ENCODE measurements around the gene MAST4.
"Not testable (repeated sequence)": the region's sequence is repeated elsewhere in the genome, so short reads cannot be mapped to it uniquely, and the experiment has no call there.

The MAST4 gene

GRCh38 chr5:66810151-66810550, 214.0 kb downstream of the MAST4 start:
- DNase-seq (ENCODE audit: low read depth) = no peak

GRCh38 chr5:66810848-66811261, 214.7 kb downstream of the MAST4 start:
- no peak for DNase-seq (ENCODE audit: low read depth)

GRCh38 chr5:66812291-66812690, 216.1 kb downstream of the MAST4 start:
- DNase-seq (ENCODE audit: low read depth) = no peak

GRCh38 chr5:66813306-66813705, 217.1 kb downstream of the MAST4 start:
- DNase-seq (ENCODE audit: low read depth) = no peak

- peak; percentile 39 for DNase-seq (ENCODE audit: low read depth)
Measured at GRCh38 chr5:66814146-66814991, 218.2 kb downstream of the MAST4 start.

- DNase-seq (ENCODE audit: low read depth) = no peak
Measured at GRCh38 chr5:66818304-66818934, 222.2 kb downstream of the MAST4 start.

- DNase-seq (ENCODE audit: low read depth) = no peak
Measured at GRCh38 chr5:66818935-66819328, 222.7 kb downstream of the MAST4 start.

GRCh38 chr5:66820630-66821207, 224.5 kb downstream of the MAST4 start:
- no peak for DNase-seq (ENCODE audit: low read depth)

GRCh38 chr5:66821688-66822429, 225.7 kb downstream of the MAST4 start:
- DNase-seq (ENCODE audit: low read depth) = no peak

GRCh38 chr5:66822906-66823305, 226.7 kb downstream of the MAST4 start:
- not testable (repeated sequence) for DNase-seq (ENCODE audit: low read depth)

GRCh38 chr5:66824476-66824875, 228.3 kb downstream of the MAST4 start:
- no peak for DNase-seq (ENCODE audit: low read depth)

- no peak for DNase-seq (ENCODE audit: low read depth)
Measured at GRCh38 chr5:66826263-66826662, 230.1 kb downstream of the MAST4 start.

GRCh38 chr5:66826696-66827095, 230.5 kb downstream of the MAST4 start:
- DNase-seq (ENCODE audit: low read depth) = no peak

- no peak for DNase-seq (ENCODE audit: low read depth)
Measured at GRCh38 chr5:66828046-66828547, 231.9 kb downstream of the MAST4 start.

- DNase-seq (ENCODE audit: low read depth) = peak; percentile 67
Measured at GRCh38 chr5:66828548-66829357, 232.6 kb downstream of the MAST4 start.

GRCh38 chr5:66829358-66829674, 233.1 kb downstream of the MAST4 start:
- peak; percentile 21 for DNase-seq (ENCODE audit: low read depth)

GRCh38 chr5:66829826-66830225, 233.6 kb downstream of the MAST4 start:
- DNase-seq (ENCODE audit: low read depth) = peak; percentile 24

GRCh38 chr5:66830636-66831035, 234.4 kb downstream of the MAST4 start:
- DNase-seq (ENCODE audit: low read depth) = no peak

GRCh38 chr5:66839636-66840185, 243.5 kb downstream of the MAST4 start:
- no peak for DNase-seq (ENCODE audit: low read depth)

- DNase-seq (ENCODE audit: low read depth) = no peak
Measured at GRCh38 chr5:66840511-66841013, 244.4 kb downstream of the MAST4 start.

- no peak for DNase-seq (ENCODE audit: low read depth)
Measured at GRCh38 chr5:66841264-66841663, 245.1 kb downstream of the MAST4 start.

Data from amniotic epithelial cell (primary cell).